Colonic mucosa (tissue), 4 donors: ENCODE data around the gene BRINP2. TPM values are rescaled to one million over a fixed set of nuclear protein-coding genes. Genes with fewer than 3 reads are reported as not detected.

Source experiments
- DNase-seq: peaks from one replicate; pipeline ENCODE4 v3.0.0-alpha.2; 2020
- H3K27ac ChIP-seq: fragments of 200-600 bp; one replicate; pipeline ENCODE4 v1.8.0; 2021
- H3K27me3 ChIP-seq: fragments of 200-600 bp; one replicate; pipeline ENCODE4 v1.8.0; 2021
- H3K36me3 ChIP-seq: fragments of 200-600 bp; one replicate; pipeline ENCODE4 v1.8.0; 2021
- H3K4me1 ChIP-seq: fragments of 200-600 bp; one replicate; pipeline ENCODE4 v1.8.0; 2021; ENCODE audit warnings: mild to moderate bottlenecking
- H3K4me3 ChIP-seq: fragments of 200-600 bp; one replicate; pipeline ENCODE4 v1.8.0; 2021
- H3K9ac ChIP-seq, 2 donors: one replicate each; pipeline ENCODE4 v1.7.0; 2013; ENCODE audit warnings: control low read depth in 2 of 2, low read depth in 2 of 2, low read length in 2 of 2
- H3K9me3 ChIP-seq: fragments of 200-600 bp; one replicate; pipeline ENCODE4 v1.8.0; 2021
- intact Hi-C: fragments of 100-400 bp; cut with DNase I; formaldehyde crosslinking; loops from one replicate; pipeline ENCODE4 v1.14.1; 2022
- total RNA-seq, 2 donors: library from RNA; stranded (reverse); fragmentation: NEBNext Ultra II Directional in 1 of 2; extraction: Animal tissue kit (Norgen Biotek cat#: 25700) in 1 of 2; gene quantifications; one replicate each; pipeline ENCODE4 v1.2.1, GENCODE V29; 2021
- TF ChIP-seq, protein P1 (sequence below): fragments of 200-600 bp; IDR thresholded peaks from one replicate; pipeline ENCODE4 v1.8.0; 2022; ENCODE audit warnings: antibody characterized with exemption, mild to moderate bottlenecking
- donor health status: healthy.
- donor health status: DM: no; HTN: no; CAD: no.
- donor health status: DM: no; HTN: no; CAD: no.

The BRINP2 gene
- total RNA-seq, 2 donors from 2014 or later = not detected

DNA sequence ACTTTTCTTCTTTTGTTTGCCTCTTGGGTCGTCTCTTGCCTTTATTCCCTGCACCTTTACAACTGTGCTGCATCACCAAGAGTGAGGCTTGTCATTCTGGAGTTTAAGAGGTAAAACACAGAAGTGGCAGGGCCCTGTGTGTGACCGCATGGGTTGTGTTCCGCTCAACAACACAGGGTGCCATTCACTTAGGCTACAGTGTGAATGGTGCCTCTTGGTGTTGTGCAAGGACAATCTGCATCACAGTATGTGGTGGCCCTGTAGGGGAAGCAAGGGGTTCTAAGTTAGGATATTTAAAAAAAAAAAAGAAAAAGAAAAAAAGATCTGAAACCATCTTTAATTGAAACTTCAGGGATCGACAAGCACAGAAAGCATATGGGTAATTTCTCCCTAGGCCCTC is 38.2 kb downstream of the BRINP2 start:
- Histone ChIP-seq H3K9me3 (no peaks in the 10 kb centered on the region), H3K27me3 (no peaks in the 10 kb centered on the region), H3K36me3 (no peaks in the 10 kb centered on the region), H3K4me1 (no peaks in the 10 kb centered on the region), H3K4me3 (no peak overlapping the region), H3K27ac (no peak overlapping the region), H3K9ac (no peak overlapping the region)
- no peak for DNase-seq
- TF ChIP-seq, protein P1, sequence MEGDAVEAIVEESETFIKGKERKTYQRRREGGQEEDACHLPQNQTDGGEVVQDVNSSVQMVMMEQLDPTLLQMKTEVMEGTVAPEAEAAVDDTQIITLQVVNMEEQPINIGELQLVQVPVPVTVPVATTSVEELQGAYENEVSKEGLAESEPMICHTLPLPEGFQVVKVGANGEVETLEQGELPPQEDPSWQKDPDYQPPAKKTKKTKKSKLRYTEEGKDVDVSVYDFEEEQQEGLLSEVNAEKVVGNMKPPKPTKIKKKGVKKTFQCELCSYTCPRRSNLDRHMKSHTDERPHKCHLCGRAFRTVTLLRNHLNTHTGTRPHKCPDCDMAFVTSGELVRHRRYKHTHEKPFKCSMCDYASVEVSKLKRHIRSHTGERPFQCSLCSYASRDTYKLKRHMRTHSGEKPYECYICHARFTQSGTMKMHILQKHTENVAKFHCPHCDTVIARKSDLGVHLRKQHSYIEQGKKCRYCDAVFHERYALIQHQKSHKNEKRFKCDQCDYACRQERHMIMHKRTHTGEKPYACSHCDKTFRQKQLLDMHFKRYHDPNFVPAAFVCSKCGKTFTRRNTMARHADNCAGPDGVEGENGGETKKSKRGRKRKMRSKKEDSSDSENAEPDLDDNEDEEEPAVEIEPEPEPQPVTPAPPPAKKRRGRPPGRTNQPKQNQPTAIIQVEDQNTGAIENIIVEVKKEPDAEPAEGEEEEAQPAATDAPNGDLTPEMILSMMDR = no peak
- intact Hi-C loops = no loop called here

DNA sequence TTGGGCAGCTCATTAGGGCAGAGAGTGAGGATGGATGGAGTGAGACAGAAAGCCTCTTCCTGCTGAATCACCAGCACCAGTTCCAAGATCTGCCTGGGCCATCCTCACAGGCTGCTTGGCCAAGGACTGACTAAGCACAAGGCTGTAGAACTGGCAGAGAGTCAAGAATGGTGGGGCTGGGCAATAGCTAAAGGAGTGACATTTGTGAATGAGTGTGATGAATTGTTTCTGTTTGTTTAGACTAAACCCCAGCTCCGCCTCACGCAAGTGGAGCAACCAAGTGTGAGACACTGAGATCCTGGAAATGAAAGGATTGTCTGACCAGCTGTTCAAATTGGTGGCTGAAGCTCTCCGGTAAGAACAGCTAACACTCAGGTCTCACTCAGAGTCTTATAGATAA is 38.6 kb downstream of the BRINP2 start:
- Histone ChIP-seq H3K4me1 (no peaks in the 10 kb centered on the region), H3K9ac (no peak overlapping the region), H3K36me3 (no peaks in the 10 kb centered on the region), H3K27ac (no peak overlapping the region), H3K27me3 (no peaks in the 10 kb centered on the region), H3K9me3 (no peaks in the 10 kb centered on the region), H3K4me3 (no peak overlapping the region)
- intact Hi-C loops = no loop called here
- TF ChIP-seq, protein P1 = no peak
- DNase-seq = peak; percentile 62

DNA sequence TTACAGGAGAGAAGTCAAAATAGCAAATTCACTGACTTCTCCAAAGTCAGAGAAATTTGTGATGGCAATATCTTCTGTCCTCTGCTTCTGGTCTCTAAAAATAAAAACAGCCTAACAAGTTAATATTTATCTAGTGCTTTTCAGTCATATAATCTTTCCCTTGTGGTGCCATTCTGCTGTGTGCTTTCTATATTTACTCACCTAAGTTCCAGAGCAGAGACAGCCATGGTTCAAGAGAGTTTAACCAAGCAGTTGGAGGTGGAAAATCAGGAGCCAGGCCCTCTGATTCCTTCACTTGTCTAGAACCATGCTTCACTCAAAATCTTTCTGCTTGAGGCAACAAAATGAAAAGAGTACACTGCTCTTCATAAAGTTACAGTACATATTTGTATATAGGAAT is 39.3 kb downstream of the BRINP2 start:
- Histone ChIP-seq H3K4me1 (no peaks in the 10 kb centered on the region), H3K36me3 (no peaks in the 10 kb centered on the region), H3K27me3 (no peaks in the 10 kb centered on the region), H3K27ac (no peak overlapping the region), H3K9me3 (no peaks in the 10 kb centered on the region), H3K9ac (no peak overlapping the region), H3K4me3 (no peak overlapping the region)
- TF ChIP-seq, protein P1 = no peak
- intact Hi-C loops = no loop called here
- no peak for DNase-seq

DNA sequence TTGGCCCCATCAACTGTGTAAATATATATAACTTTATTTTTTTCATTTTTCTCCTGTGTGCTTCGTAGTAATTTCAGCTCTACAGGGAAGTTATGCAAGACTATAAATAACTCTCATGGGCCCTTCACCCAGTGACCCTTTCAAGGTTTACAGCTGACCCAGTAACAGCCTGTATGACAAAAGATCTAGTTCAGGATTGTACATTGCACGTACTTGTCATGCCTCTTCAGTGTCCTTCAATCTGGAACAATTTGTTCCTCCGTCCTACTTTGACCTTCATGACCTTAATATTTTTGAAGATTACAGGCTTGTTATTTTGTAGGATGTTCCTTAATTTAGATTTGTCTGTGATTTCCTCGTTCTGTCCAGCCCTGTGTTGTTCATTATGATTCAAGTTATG is 40.5 kb downstream of the BRINP2 start:
- no peak overlapping the region for H3K27ac ChIP-seq
- no peaks in the 10 kb centered on the region for H3K27me3 ChIP-seq
- no peaks in the 10 kb centered on the region for H3K4me1 ChIP-seq
- H3K9ac ChIP-seq = no peak overlapping the region
- no peaks in the 10 kb centered on the region for H3K9me3 ChIP-seq
- no peak overlapping the region for H3K4me3 ChIP-seq
- intact Hi-C loops = no loop called here
- TF ChIP-seq, protein P1 = no peak
- no peak for DNase-seq
- no peaks in the 10 kb centered on the region for H3K36me3 ChIP-seq

DNA sequence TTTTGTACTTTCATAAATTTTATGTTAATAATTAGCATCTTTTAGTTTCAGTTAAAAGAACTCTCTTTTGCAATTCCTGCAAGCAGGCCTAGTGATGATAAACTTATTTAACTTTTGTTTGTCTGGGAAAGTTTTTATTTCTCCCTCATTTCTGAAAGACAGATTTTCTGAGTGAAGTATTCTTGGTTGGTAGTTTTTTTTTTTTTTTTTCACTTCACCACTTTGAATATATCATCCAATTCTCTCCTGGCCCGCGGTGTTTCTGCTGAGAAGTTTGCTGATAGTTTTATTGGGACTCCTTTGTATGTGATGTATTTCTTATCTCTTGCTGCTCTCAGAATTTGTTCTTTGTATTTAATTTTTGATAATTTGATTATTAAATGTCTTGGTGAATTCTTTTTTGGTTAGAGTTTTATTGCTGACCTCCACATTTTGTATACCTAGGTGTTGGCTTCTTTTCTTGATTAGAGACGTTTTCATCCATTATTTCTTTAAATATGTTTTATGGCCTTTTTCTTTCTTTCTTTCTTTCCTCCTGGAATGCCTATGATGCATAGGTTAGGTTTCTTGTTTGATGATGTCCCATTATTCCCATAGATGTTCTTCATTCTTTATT is 45.9 kb downstream of the BRINP2 start:
- no peak overlapping the region for H3K4me3 ChIP-seq
- intact Hi-C loops = no loop called here
- H3K4me1 ChIP-seq = no peaks in the 10 kb centered on the region
- TF ChIP-seq, protein P1 = no peak
- H3K27me3 ChIP-seq = no peaks in the 10 kb centered on the region
- DNase-seq = no peak
- no peaks in the 10 kb centered on the region for H3K36me3 ChIP-seq
- no peak overlapping the region for H3K9ac ChIP-seq
- no peak overlapping the region for H3K27ac ChIP-seq
- H3K9me3 ChIP-seq = no peaks in the 10 kb centered on the region
